Panc1 (cell line): ENCODE data around the gene KBTBD12. TPM values are rescaled to one million over a fixed set of nuclear protein-coding genes. Genes with fewer than 3 reads are reported as not detected.

Experiments
- ATAC-seq: fragments of 200-7000 bp; cut with Tn5 transposase; 2 replicates; pipeline ENCODE4 v1.9.1; 2020; ENCODE audit warnings: mild to moderate bottlenecking, moderate library complexity
- BruUV-seq: library from RNA; stranded (reverse); fragments of 400-500 nt; replicated peaks from 2 replicates; lab custom pipeline; 2021; lab: Mats Ljungman, UMichigan
- CTCF ChIA-PET: fragments of 300-600 bp; sonication (Branson Sonifier 250); formaldehyde crosslinking; loops from one replicate; lab custom pipeline; 2022; ENCODE audit warnings: antibody characterized with exemption; lab: Charles Lee
- POLR2A ChIA-PET: fragments of 300-600 bp; sonication (Branson Sonifier 250); formaldehyde crosslinking; loops from one replicate; lab custom pipeline; 2022; ENCODE audit warnings: antibody characterized with exemption; lab: Charles Lee
- DNase-seq: peaks from one replicate; pipeline ENCODE4 v3.0.0-alpha.2; 2010; ENCODE audit warnings: low read depth, low spot score
- H3K27ac ChIP-seq: 2 replicates; pipeline ENCODE4 v1.5.1; 2011; ENCODE audit warnings: mild to moderate bottlenecking, low read length, inconsistent platforms
- H3K27me3 ChIP-seq: fragments of 200-500 bp; sonication (Bioruptor generic); 2 replicates; pipeline ENCODE4 v1.6.0; 2014; ENCODE audit warnings: low read length, inconsistent platforms; ENCODE audit not compliant: control insufficient read depth, insufficient read depth
- H3K36me3 ChIP-seq: fragments of 200-500 bp; sonication (Bioruptor generic); 2 replicates; pipeline ENCODE4 v1.5.1; 2014; ENCODE audit warnings: inconsistent platforms, mild to moderate bottlenecking, low read length, moderate library complexity; ENCODE audit not compliant: control insufficient read depth, insufficient read depth
- H3K4me1 ChIP-seq: 2 replicates; pipeline ENCODE4 v1.5.1; 2011; ENCODE audit warnings: inconsistent platforms, mild to moderate bottlenecking, low read length, moderate library complexity; ENCODE audit not compliant: control insufficient read depth, insufficient read depth
- H3K4me3 ChIP-seq, 2 experiments: 2 replicates each; pipeline ENCODE4 v1.5.1; 2011 to 2012; ENCODE audit warnings: low read depth in 2 of 2, low read length in 2 of 2, mild to moderate bottlenecking in 2 of 2, inconsistent platforms in 1 of 2, moderate library complexity in 1 of 2
- H3K9me3 ChIP-seq: fragments of 200-500 bp; sonication (Bioruptor generic); 2 replicates; pipeline ENCODE4 v1.5.1; 2014; ENCODE audit warnings: low read depth, mild to moderate bottlenecking, inconsistent platforms, low read length, moderate library complexity; ENCODE audit not compliant: control insufficient read depth, insufficient read depth
- POLR2AphosphoS5 ChIP-seq: IDR thresholded peaks from 2 replicates; pipeline ENCODE4 v1.6.1; 2012; ENCODE audit warnings: mild to moderate bottlenecking, low read depth, low read length, moderate library complexity
- SIN3A ChIP-seq: IDR thresholded peaks from 2 replicates; pipeline ENCODE4 v1.6.1; 2012; ENCODE audit warnings: low read depth, mild to moderate bottlenecking, low read length, moderate library complexity, borderline replicate concordance; ENCODE audit not compliant: insufficient read depth
- TCF7L2 ChIP-seq: IDR thresholded peaks from 2 replicates; pipeline ENCODE4 v1.6.1; 2011; ENCODE audit warnings: mild to moderate bottlenecking, low read depth, low read length, inconsistent platforms
- in situ Hi-C: cut with HindIII; loops from 2 replicates; pipeline ENCODE4 v1.10.0; 2016; ENCODE audit warnings: low sequenced_read_pairs, low pct_unique_long_range_greater_than_20kb
- intact Hi-C: fragments of 100-400 bp; cut with micrococcal nuclease; formaldehyde crosslinking; loops from one replicate; pipeline ENCODE4 v1.10.0; 2022; ENCODE audit not compliant: unreplicated experiment
- total RNA-seq: library from RNA; stranded (reverse); gene quantifications from one replicate; pipeline ENCODE4 v1.2.1, GENCODE V29; 2021; ENCODE audit not compliant: unreplicated experiment
- TF ChIP-seq, protein P1 (sequence below): fragments of 450-650 bp; IDR thresholded peaks from 2 replicates; pipeline ENCODE4 v1.5.1; 2017; ENCODE audit warnings: mild to moderate bottlenecking
- TF ChIP-seq, protein P2 (sequence below), 2 experiments: IDR thresholded peaks; 2 replicates each; pipeline ENCODE4 v1.6.1; 2011 to 2012; ENCODE audit warnings: low read depth in 2 of 2, control low read depth in 1 of 2, low read length in 1 of 2, mild to moderate bottlenecking in 1 of 2, moderate library complexity in 1 of 2; ENCODE audit not compliant: insufficient read depth in 1 of 2

The KBTBD12 gene
- total RNA-seq, 1 experiment from 2014 or later = 0.28 TPM

DNA sequence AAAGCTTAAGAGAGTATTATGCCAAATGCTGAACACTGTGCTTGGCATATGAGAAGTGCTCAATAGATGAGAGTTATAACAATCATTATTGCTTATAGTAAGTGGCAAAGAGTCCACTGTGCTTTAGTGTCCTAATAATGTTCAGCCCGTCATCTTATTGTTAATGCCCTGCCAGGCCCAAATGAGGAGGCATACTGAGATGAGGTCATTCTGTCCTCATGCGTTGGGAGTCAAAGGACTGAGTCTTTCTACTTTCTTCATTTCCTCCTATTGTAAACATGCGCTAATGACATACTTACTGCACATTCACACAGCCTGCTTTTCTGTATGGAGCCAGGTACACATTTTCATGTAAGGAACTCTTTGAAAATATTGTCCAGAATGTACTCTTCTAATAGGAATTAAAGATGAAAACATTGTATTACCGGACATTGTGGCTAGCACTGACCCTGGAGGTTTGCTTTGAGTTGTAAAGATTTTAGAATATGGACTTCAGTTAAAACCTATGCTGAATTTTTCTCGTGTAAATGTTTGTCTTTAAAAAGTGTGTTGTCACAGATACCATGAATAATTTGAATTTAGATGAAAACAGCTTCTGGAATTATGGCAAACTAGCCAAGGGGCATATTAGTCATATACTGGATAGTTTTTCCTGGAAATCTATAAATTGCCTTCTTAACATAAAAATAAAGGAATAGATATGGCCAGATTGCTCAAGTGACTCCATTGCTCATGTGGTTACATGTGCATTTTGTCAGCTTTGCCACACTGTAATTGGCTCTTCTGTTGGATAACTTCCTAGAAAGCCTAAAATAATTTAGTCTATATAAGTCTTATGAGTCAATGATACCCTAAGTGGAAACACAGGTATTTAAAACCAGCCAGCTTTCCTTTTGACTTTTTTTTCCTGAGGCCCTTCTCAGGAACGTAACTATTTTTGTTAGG, 38.3 kb downstream of the KBTBD12 start:
- TF ChIP-seq, protein P1, sequence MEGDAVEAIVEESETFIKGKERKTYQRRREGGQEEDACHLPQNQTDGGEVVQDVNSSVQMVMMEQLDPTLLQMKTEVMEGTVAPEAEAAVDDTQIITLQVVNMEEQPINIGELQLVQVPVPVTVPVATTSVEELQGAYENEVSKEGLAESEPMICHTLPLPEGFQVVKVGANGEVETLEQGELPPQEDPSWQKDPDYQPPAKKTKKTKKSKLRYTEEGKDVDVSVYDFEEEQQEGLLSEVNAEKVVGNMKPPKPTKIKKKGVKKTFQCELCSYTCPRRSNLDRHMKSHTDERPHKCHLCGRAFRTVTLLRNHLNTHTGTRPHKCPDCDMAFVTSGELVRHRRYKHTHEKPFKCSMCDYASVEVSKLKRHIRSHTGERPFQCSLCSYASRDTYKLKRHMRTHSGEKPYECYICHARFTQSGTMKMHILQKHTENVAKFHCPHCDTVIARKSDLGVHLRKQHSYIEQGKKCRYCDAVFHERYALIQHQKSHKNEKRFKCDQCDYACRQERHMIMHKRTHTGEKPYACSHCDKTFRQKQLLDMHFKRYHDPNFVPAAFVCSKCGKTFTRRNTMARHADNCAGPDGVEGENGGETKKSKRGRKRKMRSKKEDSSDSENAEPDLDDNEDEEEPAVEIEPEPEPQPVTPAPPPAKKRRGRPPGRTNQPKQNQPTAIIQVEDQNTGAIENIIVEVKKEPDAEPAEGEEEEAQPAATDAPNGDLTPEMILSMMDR = no peak
- TF ChIP-seq TCF7L2 (no peak), POLR2AphosphoS5 (no peak), SIN3A (no peak)
- TF ChIP-seq, protein P2, sequence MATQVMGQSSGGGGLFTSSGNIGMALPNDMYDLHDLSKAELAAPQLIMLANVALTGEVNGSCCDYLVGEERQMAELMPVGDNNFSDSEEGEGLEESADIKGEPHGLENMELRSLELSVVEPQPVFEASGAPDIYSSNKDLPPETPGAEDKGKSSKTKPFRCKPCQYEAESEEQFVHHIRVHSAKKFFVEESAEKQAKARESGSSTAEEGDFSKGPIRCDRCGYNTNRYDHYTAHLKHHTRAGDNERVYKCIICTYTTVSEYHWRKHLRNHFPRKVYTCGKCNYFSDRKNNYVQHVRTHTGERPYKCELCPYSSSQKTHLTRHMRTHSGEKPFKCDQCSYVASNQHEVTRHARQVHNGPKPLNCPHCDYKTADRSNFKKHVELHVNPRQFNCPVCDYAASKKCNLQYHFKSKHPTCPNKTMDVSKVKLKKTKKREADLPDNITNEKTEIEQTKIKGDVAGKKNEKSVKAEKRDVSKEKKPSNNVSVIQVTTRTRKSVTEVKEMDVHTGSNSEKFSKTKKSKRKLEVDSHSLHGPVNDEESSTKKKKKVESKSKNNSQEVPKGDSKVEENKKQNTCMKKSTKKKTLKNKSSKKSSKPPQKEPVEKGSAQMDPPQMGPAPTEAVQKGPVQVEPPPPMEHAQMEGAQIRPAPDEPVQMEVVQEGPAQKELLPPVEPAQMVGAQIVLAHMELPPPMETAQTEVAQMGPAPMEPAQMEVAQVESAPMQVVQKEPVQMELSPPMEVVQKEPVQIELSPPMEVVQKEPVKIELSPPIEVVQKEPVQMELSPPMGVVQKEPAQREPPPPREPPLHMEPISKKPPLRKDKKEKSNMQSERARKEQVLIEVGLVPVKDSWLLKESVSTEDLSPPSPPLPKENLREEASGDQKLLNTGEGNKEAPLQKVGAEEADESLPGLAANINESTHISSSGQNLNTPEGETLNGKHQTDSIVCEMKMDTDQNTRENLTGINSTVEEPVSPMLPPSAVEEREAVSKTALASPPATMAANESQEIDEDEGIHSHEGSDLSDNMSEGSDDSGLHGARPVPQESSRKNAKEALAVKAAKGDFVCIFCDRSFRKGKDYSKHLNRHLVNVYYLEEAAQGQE (IDR thresholded peaks at IDR 0.05; ENCODE audit: insufficient read depth in 1 of 2, low read depth in 2 of 2, low read length in 1 of 2) = no peak
- DNase-seq (no peak), ATAC-seq (no peak)
- POLR2A ChIA-PET = no interaction called here
- intact Hi-C loops (no loop called here), in situ Hi-C loops (loop anchor here (10.0 kb wide), 1 partner anchor 109 kb away; no protein-coding TSS in a partner anchor)
- H3K27ac ChIP-seq = no peak overlapping the region
- CTCF ChIA-PET = no interaction called here
- no TSS peak for BruUV-seq
- H3K9me3 ChIP-seq = no peaks in the 10 kb centered on the region
- no peaks in the 10 kb centered on the region for H3K4me1 ChIP-seq
- H3K27me3 ChIP-seq = peaks cover 40% of the 10 kb centered on the region
- no peak overlapping the region for H3K4me3 ChIP-seq
- H3K36me3 ChIP-seq = no peaks in the 10 kb centered on the region

DNA sequence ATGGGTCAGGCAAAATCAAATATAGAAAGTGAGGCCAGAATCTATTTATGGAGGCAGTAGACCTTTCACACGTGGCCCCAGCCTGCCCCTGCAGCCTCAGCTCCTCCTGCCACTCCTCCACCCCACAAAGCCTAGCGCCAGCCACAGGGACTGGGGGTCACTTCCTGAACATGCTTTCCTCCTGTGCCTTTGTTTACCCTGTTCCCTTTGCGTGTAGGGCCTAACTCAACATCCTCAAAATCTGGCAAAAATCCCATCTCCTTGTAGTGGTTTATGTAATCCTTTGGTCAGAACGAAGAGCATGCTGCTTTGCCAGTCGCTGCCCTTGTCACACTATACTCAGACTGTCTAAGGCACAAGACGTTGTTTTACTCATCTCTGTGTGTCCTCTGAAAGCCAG, 39.6 kb downstream of the KBTBD12 start:
- no peak overlapping the region for H3K4me3 ChIP-seq
- no TSS peak for BruUV-seq
- no peaks in the 10 kb centered on the region for H3K9me3 ChIP-seq
- in situ Hi-C loops = loop anchor here (10.0 kb wide), 1 partner anchor 110 kb away; no protein-coding TSS in a partner anchor
- DNase-seq (no peak), ATAC-seq (no peak)
- intact Hi-C loops = no loop called here
- no peaks in the 10 kb centered on the region for H3K4me1 ChIP-seq
- H3K36me3 ChIP-seq = no peaks in the 10 kb centered on the region
- no peak overlapping the region for H3K27ac ChIP-seq
- CTCF ChIA-PET = no interaction called here
- TF ChIP-seq POLR2AphosphoS5 (no peak), TCF7L2 (no peak), SIN3A (no peak)
- TF ChIP-seq, protein P2 (IDR thresholded peaks at IDR 0.05; ENCODE audit: insufficient read depth in 1 of 2, low read depth in 2 of 2, low read length in 1 of 2) = no peak
- POLR2A ChIA-PET = interaction anchor here (0.5 kb wide), 1 partner anchor 195 kb away, joined by 3 read pairs; no protein-coding TSS in a partner anchor
- H3K27me3 ChIP-seq = peaks cover 42% of the 10 kb centered on the region
